Hindlimb muscle (tissue), 1 donor: ENCODE measurements around the gene ACOT11. TPM values are rescaled to one million over a fixed set of nuclear protein-coding genes. Genes with fewer than 3 reads are reported as not detected.

Experiments
- DNase-seq: peaks from one replicate; pipeline ENCODE4 v3.0.0-alpha.2; 2013
- polyA plus RNA-seq: library from polyadenylated mRNA; unstranded; fragments of 120-200 nt; gene quantifications from one replicate; pipeline ENCODE4 v1.2.1, GENCODE V29; 2013; ENCODE audit not compliant: insufficient read length

Gene ACOT11
- polyA plus RNA-seq, 1 donor = 7.2 TPM

DNA sequence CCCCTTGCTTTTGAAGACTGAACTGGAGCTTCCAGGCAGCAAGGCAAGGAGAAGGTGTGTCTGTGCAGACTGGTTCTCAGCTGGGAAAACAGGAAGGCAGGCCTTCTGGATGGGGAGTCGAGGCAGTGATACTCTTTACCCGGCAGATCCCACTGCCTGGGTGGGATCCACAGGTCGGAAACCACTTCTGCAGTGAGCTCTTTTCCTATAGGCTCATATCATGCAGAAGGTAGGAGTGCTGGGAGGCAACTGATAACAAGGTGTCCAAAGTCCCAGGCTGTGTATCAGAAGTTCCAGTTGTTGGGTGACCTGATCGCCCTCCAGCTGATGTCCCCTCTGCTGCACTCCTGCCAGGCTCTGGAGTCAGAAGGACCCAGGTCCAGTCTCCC, 17.1 kb downstream of the ACOT11 start:
- DNase-seq = no peak

DNA sequence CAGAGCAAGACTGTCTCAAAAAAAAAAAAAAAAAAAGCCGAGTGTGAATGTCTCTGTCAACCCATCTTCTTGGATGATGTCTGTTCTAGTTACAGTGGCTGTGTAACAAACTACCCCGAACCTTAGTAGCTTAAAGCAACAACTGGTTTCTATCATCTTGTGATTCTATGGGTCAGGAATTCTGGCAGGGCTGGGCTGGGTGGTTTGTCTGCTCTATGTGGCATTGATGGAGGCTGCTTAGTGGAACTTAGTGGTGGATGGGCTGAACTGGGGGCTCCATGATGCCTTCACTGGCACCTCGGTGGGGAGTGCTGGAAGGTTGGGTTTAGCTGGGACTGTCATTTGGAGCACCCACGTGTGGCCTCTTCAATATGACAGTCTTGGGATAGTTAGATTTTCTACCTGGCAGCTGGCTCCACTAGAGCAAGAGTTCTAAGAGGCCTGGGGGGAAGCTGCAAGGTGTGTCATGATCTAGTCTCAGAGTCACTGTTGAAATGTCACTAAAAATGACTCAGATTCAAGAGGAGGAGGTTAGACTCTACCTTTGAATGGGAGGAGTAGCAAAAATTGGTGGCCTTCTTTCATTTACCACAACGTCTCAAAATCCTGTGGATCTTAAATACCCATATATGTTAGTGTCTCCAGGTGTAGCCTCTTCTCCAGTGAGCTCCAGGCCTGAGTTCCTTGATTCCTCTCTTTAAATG, 18.6 kb downstream of the ACOT11 start:
- DNase-seq = no peak

DNA sequence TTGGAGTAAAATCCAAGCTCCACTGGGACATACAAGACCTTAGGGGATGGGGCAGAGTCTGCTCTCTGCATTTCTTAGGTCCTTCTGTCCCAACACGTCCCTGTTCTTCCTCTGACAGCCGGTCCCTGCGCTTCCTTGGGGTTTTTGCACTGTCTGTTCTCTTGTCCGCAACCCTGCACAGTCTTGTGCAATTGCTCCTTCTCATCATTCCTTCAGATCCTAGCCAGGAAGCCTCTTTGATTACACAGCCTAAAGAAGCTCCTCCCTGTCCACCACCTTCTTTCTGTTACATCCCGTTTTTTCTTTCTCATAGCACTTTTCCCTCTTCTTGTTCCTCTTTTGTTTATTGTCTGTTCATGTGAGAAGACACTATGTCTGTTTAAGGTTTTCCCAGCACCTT, 19.9 kb downstream of the ACOT11 start:
- DNase-seq = no peak

DNA sequence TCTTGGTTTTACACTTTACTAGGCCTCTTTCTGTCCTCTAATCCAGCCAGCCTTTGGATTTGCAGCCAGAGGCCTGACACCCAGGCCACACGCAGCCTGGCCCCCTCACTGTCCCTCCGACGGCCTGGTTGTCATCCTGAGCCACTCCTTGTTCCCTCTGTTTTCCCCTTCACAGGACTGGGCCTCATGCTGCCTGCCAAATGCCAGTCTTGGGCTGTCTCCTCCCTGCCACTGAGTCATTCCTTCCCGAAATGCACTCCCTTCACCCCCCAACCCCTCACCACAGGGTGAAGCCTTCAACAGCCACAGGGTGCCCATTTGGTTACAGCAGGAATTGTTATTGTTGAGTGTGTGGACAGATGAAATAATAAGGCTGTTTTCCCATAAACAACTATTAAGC, 21.3 kb downstream of the ACOT11 start:
- DNase-seq = no peak

DNA sequence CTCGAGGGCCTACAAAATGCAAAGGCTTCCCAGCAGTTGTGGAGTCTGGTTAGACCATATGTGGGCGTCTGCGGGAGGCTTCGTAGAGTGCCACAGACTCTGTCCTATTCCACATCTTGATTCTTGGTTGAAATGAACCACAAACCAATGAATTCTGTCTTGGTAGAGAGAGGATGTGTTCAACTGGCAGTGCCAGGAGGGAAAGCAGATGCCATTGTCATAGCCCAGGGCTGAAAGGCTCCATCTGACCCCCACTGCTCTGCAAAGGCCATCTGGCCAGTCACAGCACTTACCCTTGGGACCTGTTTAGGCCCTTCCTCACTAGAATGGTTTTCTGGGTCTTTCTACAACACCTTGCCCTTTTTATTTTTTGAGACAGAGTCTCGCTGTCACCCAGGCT, 22.1 kb downstream of the ACOT11 start:
- no peak for DNase-seq

DNA sequence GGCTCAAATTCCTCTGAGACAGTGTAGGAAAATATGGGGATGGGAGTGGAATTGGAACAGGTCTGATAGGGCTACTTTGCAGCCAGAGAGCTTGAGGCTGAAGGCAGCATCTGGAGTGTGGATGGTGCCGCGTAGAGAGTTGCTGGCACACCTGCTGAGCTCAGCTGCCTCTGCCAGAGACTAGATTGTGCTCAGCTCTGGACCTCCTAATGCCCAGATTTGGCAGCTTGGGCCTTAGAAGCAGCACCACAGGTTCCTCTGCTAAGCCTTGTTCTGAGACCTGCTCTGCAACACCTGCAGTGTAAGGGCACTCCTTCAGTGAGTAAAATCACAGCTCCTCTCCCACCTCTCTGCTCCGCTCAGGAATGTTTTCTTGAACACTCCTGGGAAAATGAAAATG, 23.3 kb downstream of the ACOT11 start:
- no peak for DNase-seq

DNA sequence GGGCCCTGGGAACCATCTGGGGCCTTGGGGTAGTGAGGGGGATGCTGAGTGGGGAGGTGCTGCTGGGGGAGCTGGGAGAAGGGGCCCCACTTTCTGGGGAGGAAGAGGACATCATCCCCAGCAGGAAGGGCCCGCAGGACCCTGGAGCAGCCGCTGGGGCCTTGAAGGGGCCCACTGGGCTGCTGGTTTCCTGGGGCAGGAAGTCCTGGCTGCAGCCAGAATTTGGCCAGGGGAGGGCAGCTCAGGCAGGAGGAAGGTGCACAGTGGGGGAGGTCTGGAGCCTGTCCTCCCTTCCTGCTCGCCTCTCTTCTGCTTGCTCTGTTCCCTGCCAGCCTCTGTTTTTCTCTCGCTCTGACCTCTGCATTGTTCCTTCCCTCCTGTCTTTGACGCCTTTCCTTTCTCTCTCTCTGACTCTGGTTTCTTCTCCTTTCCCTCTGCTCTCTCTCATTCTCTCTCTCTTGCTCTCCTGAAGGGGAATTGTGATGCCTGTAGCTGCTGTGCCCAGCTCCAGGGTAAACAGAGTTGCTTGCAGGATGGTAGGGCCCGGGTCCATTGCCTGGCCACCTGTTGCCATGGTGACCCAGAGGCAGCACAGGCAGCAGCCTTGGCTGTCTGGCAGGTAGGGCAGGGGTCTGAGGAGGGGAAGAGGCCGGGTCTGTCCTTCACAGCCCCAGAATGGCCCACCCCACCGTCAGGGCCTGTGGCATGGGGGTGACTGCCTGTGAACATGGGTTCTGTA, 23.9 kb downstream of the ACOT11 start:
- DNase-seq = no peak

DNA sequence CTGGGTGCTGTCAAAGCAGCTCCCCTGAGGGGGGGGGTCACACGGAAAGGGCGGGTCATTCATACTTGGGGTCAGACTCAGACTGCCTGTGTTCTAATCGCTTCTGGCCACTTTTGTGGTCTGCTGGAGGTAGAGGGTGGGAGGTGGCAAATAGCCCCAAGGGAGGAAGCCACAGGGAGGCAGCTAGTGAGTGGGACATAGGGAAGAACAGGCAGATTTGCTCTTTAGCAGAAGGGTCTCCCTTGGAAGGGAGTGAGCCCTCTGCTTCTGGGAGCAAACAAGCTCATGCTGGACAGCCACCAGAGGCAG, 24.5 kb downstream of the ACOT11 start:
- DNase-seq = no peak

DNA sequence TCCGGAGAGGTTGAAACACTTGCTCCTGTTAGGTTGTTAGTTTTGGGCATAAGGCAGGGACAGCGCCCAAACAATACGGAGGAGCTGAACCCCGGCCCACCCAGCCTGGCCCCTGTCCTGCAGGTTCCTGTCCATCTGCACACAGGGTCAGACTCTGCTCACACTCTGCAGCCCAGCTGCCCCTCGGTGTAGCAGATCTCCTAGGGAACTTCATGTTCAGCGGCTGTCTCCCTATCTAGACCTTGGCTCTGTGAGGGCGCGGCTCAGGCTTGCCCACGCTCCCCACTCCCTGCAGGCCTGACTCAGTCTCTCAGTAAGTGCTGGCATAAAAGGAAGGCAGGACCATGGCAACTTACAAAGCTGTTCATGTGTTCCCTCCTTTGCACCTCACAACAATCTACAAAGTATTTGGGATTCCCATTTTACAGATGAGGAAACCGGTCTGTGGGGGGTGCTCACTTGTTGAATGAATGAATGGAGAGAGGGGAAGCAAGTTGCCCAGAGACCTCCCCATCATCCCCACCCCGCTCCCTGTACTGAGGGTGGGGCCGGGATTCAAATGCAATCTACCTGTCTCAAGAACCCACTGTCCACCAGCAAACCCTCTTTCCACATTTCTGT, 26.2 kb downstream of the ACOT11 start:
- no peak for DNase-seq

DNA sequence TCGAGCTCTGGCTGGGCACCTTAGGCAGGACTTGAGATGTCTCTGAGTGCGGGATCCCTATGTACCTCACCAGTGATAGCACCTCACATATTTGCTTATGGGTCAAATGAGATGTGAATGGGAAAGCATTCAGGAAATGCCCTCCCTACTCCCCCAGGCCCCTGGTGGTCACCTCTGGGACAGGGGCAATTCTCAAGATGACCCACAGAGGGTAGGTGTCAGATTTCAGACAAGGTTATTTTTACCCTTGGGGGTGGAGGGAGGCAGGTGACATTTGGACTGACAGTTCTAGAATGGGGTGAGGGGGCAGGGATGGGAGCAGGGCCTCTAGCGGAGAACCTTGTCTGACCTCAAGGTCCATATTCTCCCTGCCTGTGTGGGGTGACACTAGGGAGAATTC, 27.1 kb downstream of the ACOT11 start:
- no peak for DNase-seq

DNA sequence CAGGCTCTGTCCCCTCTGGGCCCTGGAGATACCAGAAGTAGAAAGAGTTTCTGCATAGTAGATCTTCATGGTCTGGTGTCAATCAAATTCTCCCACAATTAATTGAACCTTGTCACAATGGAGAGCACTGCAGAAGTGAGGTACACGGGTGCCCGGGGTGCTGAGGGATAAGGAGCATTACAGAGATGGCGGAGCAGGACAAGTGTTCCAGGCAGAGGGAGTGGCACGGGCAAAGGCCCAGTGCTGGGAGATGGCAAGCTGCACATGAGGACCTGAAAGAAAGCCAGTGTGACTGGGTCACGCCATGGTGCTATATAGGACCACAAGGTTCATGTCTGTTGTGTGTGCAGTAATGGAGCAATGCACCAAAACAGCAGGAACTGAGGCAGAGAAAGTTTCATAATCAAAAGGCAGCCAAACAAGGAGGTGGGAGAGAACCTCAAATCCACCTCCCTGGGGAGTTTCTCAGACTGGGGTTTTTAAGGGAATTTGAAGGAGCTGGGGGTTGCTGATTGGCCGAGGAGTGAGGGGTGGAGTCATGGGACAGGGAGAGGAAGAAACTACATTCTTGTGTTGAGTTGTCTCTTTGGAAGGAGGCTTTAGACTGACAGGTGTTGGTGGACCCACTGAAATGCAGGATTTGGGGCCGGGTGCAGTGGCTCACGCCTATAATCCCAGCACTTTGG, 27.7 kb downstream of the ACOT11 start:
- no peak for DNase-seq

DNA sequence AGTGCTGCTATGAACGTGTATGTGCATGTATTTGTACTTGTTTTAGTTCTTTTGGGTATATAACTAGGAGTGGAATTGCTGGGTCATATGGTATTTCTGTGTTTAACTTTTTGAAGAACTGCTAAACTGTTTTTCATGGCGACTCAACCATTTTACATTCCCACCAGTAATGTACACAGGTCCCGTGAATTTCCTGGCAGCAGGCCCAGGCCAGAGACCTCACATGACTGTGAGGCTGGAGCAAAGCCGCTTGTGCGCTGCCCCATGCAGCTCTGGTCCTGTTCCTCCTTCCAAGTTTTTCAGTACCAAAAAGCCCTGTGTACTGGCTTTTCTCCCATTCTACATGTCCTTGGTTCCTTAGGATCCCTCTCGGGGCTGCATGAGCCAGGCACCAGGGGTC, 29.6 kb downstream of the ACOT11 start:
- DNase-seq = peak; percentile 63

DNA sequence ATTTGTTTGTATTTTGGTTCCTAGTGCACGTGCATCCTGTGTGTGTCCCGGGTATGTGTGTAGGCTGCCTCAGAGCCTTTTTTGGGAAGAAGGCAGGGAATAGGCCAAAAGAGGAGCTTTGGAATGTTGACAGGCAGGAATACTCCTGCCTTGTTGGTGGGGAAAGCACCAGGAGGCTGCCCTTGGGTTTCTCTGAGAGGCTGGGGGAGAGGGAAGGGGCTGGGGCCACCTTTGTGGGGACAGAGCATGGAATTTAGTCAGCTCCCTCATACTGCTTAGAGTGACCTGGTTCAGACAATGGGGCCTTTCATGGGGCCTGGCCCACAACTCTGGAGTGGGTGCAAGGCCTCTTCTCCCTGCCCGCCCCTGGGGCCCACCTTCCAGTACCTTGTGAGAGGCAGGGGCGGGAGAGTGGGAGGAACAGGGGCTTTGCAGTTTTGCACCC, 31.3 kb downstream of the ACOT11 start:
- no peak for DNase-seq

DNA sequence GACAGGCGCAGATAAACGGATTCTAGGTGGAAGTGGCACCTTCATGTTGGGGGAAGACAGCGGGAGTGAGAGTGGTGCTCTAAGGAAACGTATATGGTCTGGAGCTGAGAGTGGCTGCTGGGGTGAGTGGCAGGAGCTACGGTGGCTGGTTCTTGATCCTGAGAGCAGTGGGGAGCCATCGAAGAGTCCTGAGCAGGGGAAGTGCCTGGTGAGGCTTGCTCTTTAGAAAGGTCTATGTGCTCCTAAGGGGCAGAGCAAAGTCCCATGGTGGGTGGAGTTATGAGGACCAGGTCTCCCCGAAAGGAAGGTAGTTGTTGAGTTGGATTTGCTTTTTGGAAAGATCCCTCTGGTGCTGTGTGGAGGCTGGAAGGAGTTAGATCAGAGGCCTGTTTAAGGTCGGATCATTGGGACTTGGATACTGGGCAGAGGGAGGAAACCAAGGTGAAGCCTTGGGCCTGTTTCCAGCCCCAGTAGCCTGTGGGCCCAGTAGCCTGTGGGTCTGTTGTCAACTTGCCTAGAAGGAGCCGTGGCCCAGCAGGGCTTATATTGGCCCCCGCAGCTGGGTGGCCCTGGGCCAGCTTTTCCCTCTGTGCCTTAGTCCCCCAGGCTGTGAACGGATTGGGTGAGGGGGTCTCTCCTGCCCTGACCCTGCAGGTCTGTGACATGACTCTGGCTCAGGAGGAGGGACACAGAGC, 33.0 kb downstream of the ACOT11 start:
- DNase-seq = no peak

DNA sequence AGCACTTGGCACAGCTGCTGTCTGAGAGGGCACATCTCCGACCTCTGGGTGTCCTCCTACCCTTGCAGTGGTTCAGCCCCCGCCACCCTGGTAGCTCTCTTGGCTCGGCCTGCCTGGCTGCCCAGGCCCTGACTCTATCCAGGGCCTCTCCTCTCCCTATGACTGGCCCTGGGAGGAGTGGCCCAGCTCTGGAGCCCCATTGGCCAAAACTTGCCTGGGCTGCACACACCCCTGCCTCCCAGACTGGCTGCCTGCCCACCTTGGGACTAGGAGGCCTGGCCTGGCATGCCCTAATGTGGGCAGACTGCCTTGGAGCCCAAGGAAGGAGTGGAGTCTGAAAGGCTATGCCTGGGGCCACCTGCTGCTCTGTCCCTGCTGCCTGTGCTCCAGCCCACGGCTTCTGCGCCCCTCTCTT, 33.6 kb downstream of the ACOT11 start:
- DNase-seq = peak; percentile 74

DNA sequence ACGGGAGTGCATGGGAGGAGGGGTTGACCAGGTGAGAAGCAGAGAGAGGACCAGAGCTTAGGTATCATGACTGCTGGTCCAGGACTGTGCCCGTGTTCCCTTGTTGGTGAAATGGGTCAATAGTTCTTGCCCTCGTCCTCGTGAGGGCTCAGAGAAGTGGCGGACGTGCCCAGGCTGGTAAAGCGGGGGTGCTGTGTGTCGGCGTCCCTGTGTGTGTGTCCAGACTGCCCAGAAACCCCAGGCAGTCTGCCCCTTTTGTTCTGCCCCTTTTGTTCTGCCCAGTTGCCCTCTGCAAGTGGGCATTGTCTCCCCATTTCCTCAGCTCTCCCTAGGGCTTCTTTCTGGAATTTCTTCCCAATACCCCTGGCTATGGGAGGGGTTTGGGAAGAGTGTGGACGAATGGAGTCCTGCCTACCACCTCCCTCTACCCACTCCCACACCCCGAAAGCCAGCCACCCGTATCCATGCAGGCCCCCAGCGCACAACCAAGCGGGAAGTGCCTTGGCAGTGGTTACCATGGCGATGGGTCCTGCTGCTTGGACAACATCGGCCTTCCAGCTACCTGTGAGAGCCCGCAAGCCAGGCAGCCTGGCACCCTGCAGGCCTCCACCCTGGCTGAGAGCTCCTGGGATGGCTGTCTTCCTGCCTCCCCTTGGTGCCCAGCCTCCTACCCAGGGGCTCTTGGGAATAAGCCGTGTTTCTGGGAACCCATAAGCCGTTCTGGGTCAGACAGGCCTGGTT, 34.7 kb downstream of the ACOT11 start:
- no peak for DNase-seq

DNA sequence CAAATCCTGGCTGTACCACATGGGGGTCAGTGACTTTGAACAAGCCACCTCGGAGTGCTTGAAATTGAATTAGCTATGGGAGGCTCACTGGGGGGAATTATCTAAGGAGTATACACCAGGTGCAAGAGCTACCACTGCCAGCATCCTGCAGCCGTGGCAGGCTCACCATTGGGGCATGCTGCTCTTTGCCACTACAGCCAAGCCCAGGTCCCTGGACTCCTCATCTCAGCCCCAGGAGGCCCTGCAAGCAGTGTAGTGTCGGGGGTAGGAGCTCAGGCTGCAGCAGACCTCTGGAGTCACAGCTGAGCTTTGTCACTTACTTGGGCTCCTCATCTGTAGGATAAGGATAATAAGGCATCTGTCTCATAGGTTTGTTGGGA, 35.3 kb downstream of the ACOT11 start:
- DNase-seq = no peak

DNA sequence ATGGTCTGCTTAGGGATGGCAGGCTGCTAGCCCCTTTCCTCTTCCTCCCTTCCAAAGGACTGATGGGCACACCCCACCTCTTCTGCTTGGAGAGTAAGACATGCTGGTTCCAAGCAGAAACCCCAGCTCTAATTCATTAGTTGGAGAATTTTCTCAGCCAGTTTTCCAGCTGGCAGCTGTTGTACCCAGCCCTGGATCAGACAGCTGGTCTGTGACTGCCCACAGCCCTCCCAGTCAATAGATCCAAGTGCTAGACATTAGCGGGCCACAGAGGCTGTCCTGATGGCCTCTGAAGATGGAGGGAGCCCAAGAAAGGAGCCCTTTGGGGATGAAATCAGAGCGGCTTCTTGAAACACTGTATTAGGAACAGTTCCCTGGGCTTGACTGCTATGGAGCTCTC, 35.8 kb downstream of the ACOT11 start:
- DNase-seq = peak; percentile 39

DNA sequence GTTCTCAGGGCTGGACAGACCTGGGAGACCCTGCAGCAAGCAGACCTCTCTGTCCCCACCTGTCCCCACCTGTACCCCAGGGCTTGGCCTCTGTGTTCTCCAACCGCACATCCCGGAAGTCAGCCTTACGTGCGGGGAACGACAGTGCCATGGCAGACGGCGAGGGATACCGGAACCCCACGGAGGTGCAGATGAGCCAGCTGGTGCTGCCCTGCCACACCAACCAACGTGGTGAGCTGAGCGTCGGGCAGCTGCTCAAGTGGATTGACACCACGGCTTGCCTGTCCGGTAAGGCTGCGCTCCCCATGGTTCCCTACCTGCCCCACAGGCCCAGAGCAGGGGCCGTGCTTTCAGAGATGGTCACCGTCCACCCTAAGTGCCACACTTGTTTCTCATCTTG, 36.5 kb downstream of the ACOT11 start:
- no peak for DNase-seq

DNA sequence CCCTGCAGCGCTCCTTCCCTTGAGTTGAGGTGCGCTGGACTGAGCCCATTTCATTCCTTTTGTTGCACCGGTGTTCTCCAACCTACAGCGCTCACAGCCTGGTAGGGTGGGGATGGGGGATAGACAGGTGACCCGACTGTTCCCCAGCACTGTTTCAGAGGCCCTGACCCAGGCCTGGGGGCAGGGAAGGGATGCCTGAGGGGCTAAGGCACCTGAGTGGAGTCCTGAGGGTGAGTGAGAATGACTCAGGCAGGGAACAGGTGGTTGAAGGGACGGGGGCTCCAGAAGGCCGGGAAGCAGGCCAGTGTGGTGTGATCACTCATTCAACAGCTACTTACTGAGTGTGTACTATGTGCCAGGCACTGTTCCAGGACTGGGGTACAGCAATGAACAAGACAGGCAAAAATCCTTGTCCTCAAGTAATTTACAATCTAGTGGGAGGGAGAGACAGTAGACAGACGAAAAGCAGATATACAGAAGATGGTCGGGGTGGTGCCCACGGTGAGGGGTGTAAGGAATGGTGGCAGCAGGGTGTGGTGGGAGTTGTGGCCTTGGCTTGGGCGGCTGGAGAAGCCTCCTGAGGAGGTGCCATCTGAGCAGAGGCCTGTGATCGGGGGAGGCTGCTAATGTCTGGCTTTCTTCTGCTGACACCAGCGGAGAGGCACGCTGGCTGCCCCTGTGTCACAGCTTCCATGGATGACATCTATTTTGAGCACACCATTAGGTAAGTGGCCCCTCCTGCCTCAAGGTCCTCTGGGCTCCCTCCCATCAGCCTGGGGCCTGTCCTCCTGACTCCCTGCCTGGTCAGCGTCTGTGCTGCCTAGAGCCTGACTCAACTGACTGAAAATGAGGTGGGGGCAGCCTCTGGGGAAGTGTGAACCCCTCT, 37.4 kb downstream of the ACOT11 start:
- no peak for DNase-seq

DNA sequence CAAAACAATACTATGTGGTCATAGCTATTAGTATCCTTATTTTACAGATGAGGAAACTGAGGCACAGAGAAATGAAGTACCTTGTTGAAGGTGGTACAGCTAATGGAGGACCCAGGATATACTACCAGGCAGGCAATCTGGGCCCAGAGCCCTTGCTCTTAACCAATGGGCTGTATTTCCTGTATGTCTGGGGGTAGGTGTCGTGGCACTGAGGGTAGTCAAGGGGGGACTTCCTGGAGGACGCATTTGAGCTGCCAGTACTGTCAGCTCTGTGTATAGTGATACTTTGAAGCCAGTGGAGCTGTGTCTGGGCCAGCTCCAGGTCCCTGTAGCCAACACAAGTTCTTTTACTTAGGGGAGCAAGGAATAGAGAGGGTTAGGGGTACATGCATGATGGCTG, 40.3 kb downstream of the ACOT11 start:
- DNase-seq = no peak
